Endometrium (tissue), 2 donors: Measurements from ENCODE around the gene THSD7B.
"Not testable (repeated sequence)": the region's sequence is repeated elsewhere in the genome, so short reads cannot be mapped to it uniquely, and the experiment has no call there.

Experiments
- FAIRE-seq: peaks from 2 replicates; lab custom pipeline; 2012; peaks lifted over from hg19 to GRCh38; lab: Jason Lieb, UNC
- donor health status: control.
- donor health status: control.

The THSD7B gene

GRCh38 chr2:137535897-137536296, 770.6 kb downstream of the THSD7B start:
- no peak for FAIRE-seq

DNA sequence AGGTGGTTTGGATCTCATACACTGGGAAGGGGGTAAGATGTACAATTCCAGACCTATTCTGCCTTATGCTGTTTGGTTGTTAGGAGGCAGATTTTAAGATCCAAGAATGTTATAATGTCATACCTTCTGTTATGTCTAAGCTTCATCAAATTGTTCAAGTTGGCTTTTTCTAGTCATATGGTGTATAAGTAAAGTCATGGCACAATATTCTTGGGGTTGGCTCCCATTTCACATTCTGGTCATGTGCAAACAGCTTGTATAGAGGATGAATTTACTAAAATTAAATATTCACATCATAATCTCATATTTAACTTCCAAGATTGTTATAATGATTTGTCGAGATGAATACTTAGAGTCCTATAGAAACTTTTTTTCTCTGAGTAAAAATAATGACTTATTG, 774.0 kb downstream of the THSD7B start:
- no peak for FAIRE-seq

- no peak for FAIRE-seq
These were observed 782.5 kb downstream of the THSD7B start for GRCh38 chr2:137547842-137548241.

DNA sequence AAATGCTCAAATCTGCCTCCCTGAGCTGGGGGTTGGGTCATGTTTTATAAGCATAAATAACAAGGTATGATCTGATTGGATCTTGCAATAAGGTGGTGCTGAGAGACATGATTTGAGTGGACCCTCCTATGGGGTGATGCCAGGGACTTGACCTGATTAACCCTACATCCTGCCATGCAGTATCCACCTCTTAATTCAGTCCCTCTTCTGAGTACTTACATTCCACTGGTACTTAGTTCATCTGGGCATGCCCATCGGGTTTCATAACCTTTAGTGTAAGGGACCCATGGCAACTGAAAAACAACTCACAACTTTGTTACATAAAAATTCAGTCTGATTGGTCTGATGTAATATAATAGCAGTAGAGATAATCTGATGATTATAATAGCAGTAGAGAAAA, 801.0 kb downstream of the THSD7B start:
- FAIRE-seq = no peak

- no peak for FAIRE-seq
These were observed 805.1 kb downstream of the THSD7B start for GRCh38 chr2:137570484-137570883.

DNA sequence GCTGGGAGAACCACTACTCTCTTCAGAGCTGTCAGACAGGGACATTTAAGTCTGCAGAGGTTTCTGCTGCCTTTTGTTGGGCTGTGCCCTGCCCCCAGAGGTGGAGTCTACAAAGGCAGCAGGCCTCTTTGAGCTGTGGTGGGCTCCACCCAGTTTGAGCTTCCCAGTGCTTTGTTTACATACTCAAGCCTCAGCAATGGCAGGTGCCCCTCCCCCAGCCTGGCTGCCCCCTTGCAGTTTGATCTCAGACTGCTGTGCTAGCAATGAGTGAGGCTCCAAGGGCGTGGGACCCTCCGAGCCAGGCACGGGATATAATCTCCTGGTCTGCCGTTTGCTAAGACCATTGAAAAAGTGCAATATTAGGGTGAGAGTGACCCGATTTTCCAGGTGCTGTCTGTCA, 822.5 kb downstream of the THSD7B start:
- FAIRE-seq = not testable (repeated sequence)

DNA sequence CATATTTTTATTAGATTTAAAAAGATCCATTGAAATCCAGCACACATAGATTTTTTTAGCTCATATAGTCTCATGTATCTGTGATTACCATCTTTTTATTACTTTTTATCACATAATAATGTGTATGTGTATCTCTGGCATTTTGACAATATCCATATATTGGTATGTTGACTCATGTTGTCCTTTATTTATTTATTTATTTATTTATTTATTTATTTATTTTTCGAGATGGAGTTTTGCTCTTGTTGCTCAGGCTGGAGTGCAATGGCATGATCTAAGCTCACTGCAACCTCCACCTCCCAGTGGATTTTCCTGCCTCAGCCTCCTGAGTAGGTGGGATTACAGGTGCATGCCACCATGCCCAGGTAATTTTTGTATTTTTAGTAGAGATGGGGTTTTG, 823.2 kb downstream of the THSD7B start:
- not testable (repeated sequence) for FAIRE-seq

DNA sequence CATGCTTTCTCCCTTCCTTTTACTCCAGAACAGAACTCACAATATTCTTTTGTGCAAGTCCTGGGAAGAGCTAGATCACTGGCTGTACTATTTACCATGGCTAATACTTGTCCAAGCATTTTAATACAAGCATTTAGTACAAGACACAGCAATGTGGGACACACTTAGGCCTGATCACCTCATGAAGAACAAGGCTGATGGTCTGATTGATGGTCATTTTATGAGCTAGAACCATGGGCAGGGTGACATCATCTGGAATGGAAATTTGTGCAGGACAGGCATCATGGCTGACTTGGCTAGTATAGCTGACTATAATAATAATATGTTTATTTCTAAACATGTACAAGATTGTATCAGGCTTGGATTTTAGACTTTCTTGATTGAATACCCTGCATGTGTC, 824.8 kb downstream of the THSD7B start:
- FAIRE-seq = no peak

DNA sequence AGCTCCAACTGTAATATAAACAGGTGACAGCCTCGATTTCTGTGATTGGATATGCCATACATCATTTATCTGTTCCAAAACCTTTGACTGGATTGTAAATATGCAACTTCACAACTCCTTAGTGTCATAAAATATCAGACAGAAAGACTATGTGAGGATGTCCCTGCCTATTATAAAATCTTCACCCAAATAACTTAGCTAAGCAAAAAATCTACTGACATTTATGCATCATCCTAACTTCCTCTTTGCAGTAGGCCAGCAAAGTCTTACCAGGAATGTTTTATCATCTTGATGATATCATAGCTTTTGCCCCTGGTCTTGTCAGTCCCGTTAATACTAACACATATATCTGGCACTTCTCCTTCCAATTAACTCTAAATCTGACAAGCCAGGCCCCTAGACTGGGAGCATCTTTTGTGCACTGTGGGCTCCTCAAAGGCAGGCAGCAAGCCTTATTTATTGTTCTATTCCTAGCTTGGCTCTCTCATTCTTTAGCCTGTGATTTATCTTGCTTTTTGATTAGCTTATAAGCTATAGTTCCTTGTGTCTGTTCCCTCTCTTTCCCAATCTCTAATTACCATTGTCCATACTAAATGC, 842.5 kb downstream of the THSD7B start:
- no peak for FAIRE-seq

DNA sequence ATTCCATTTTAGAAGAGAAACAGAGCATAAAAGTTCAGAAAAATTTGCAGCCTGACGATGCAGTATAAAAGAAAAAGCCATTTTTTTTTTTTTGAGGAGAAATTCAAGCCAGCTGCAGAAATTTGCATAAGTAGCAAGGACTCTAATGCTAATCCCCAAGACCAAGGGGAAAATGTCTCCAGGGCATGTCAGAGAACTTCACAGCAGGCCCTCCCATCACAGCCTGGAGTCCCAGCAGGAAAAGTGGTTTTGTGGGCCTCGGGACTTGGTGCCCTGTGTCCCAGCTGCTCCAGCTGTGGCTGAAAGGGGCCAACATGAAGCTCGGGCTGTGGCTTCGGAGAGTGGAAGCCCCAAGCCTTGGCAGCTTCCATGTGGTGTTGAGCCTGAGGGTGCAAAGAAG, 873.6 kb downstream of the THSD7B start:
- no peak for FAIRE-seq

GRCh38 chr2:137644731-137645130, 879.4 kb downstream of the THSD7B start:
- no peak for FAIRE-seq

GRCh38 chr2:137654046-137654445, 888.7 kb downstream of the THSD7B start:
- FAIRE-seq = no peak

GRCh38 chr2:137655814-137656213, 890.5 kb downstream of the THSD7B start:
- FAIRE-seq = no peak

DNA sequence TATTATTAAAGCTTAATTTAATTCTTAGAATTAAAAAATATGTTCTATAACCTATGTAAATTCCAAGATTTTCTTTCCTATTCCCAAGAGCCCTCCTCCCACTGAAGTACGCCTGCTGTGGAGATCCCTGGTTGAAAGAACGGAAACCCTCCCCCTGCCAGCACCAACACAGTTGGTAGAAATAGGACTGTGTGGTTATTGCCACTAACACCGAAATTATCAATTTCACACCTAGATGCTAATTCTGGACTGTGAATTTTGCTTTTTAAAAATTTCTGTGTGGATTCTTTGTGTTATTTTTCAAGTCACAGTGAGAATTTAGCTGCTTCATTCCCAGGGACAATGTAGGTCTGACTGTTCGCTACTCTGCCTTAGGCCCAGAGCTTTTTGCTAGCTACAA, 893.1 kb downstream of the THSD7B start:
- no peak for FAIRE-seq

- FAIRE-seq = no peak
These were observed 894.3 kb downstream of the THSD7B start for GRCh38 chr2:137659616-137660015.

- no peak for FAIRE-seq
These were observed 904.8 kb downstream of the THSD7B start for GRCh38 chr2:137670111-137670510.

- no peak for FAIRE-seq
These were observed 907.7 kb downstream of the THSD7B start for GRCh38 chr2:137672989-137673552.

GRCh38 chr2:137674991-137675390, 909.6 kb downstream of the THSD7B start:
- no peak for FAIRE-seq

GRCh38 chr2:137675584-137676327, 910.4 kb downstream of the THSD7B start:
- FAIRE-seq = no peak

DNA sequence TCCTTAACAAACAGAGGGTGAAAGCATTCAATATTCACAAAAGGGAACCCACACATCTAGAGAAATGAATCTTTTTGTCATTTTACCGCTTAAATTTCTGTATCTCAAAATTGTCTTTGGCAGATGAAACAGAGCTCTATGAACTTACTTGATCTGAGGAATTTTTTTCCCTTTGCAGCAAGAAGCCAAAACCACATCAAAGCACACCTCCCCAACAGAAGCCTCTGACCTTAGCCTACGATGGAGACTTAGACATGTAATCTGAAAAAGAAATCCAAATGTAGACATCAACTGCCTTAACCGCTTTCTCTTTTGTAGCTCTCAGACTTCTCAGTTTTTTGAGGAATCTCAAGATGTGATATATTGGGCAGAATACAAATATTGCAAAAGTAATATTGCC, 911.0 kb downstream of the THSD7B start:
- FAIRE-seq = no peak

- FAIRE-seq = no peak
These were observed 912.1 kb downstream of the THSD7B start for GRCh38 chr2:137677466-137677865.

- FAIRE-seq = no peak
These were observed 924.2 kb downstream of the THSD7B start for GRCh38 chr2:137689549-137689948.

DNA sequence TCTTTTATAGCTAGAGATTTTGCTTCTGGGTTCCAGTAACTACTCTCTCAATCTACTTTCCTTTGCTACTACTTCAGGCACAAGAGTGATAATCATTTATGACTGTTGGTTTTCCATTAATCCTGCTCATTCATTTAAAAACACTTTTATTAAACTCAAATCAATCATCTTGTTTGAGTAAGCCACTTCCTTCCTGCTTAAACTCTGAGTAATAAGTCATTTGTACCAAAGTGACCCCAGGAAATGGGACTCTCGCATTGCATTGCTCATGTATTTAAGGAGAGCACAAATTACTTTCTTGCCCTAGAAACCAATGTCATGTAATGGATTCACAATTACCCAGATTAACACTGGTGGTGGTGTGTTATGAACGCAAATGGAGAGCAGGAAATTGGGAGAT, 928.2 kb downstream of the THSD7B start:
- no peak for FAIRE-seq

GRCh38 chr2:137696916-137697315, 931.6 kb downstream of the THSD7B start:
- no peak for FAIRE-seq
